Stimulated activated CD8-positive, alpha-beta memory T cell treated with anti-CD3 and anti-CD28 coated beads, Interleukin-4, amount 100 ng/mL, for 48 hours (primary cell): ENCODE measurements around the gene ASPHD1.
"Not testable (repeated sequence)": the region's sequence is repeated elsewhere in the genome, so short reads cannot be mapped to it uniquely, and the experiment has no call there.

Experiments
- DNase-seq: peaks from one replicate; pipeline ENCODE4 v3.0.0-alpha.2; 2020

The ASPHD1 gene

GRCh38 chr16:29900102-29900887, at the start of gene ASPHD1:
ASPHD1 (plus strand) TSS chr16:29900488; CDS start chr16:29900972, 484 bp downstream.
- peak; percentile 71 for DNase-seq

GRCh38 chr16:29850998-29851397, 49.3 kb upstream of the ASPHD1 start:
- no peak for DNase-seq

GRCh38 chr16:29852654-29853053, 47.6 kb upstream of the ASPHD1 start:
- no peak for DNase-seq

- no peak for DNase-seq
These were observed 45.7 kb upstream of the ASPHD1 start for GRCh38 chr16:29854520-29855100.

GRCh38 chr16:29857133-29857760, 43.0 kb upstream of the ASPHD1 start:
- DNase-seq = no peak

- DNase-seq = no peak
These were observed 42.0 kb upstream of the ASPHD1 start for GRCh38 chr16:29858149-29858849.

- no peak for DNase-seq
These were observed 41.3 kb upstream of the ASPHD1 start for GRCh38 chr16:29858974-29859373.

GRCh38 chr16:29860218-29860617, 40.1 kb upstream of the ASPHD1 start:
- no peak for DNase-seq

- no peak for DNase-seq
These were observed 37.9 kb upstream of the ASPHD1 start for GRCh38 chr16:29862383-29862883.

GRCh38 chr16:29862884-29863668, 37.2 kb upstream of the ASPHD1 start, which contains the start of gene CDIPT:
CDIPT (minus strand) TSS chr16:29863226; CDS start chr16:29862857, 369 bp downstream.
- DNase-seq = peak; percentile 94

GRCh38 chr16:29863669-29863984, 36.7 kb upstream of the ASPHD1 start:
- no peak for DNase-seq

- no peak for DNase-seq
These were observed 36.1 kb upstream of the ASPHD1 start for GRCh38 chr16:29864205-29864604.

GRCh38 chr16:29868396-29869009, 31.8 kb upstream of the ASPHD1 start:
- no peak for DNase-seq

- DNase-seq = not testable (repeated sequence)
These were observed 31.2 kb upstream of the ASPHD1 start for GRCh38 chr16:29869067-29869466.

- no peak for DNase-seq
These were observed 28.3 kb upstream of the ASPHD1 start for GRCh38 chr16:29871822-29872546.

GRCh38 chr16:29873319-29873718, 27.0 kb upstream of the ASPHD1 start:
- DNase-seq = no peak

- no peak for DNase-seq
These were observed 25.1 kb upstream of the ASPHD1 start for GRCh38 chr16:29875206-29875605.

- peak; percentile 40 for DNase-seq
These were observed 24.1 kb upstream of the ASPHD1 start for GRCh38 chr16:29876217-29876593.

GRCh38 chr16:29876594-29877249, 23.6 kb upstream of the ASPHD1 start:
- peak; percentile 67 for DNase-seq

GRCh38 chr16:29877266-29877961, 22.9 kb upstream of the ASPHD1 start:
- peak; percentile 82 for DNase-seq
